GM12865 (cell line): ENCODE measurements around the gene RASA3.

ENCODE experiments used
- DNase-seq: peaks from one replicate; pipeline ENCODE4 v3.0.0; 2010; ENCODE audit warnings: low read depth
- H3K4me3 ChIP-seq: 2 replicates; pipeline ENCODE4 v1.5.1; 2011; ENCODE audit warnings: mild to moderate bottlenecking, low read depth, low read length, control low read depth
- CTCF ChIP-seq: IDR thresholded peaks from 2 replicates; pipeline ENCODE4 v1.5.1; 2011; ENCODE audit warnings: low read length, control low read depth, low read depth, inconsistent platforms; ENCODE audit not compliant: insufficient read depth; ENCODE audit errors: missing control alignments

The RASA3 gene

DNA sequence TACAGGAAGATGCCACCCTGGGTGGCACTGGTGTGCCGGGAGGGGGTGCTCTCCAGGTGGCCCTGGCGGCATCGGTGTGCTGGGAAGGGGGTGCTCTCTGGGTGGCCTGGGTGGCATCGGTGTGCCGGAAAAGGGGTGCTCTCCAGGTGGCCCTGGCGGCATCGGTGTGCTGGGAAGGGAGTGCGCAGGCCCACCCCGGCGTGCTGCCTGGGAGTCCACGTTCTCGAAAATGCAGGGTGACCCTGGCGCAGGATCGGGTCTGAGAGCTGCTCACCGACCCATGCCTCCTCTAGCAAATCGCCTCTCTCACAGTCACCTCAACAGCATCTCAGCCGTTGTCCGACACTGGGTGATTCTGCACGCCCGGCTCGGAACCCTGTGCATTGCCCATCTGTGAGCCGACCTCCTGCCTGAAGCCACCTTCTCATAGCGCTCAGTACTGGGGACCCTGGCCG, 36.4 kb downstream of the RASA3 start:
- H3K4me3 ChIP-seq: no peak overlapping the region
- DNase-seq: no peak
- TF ChIP-seq CTCF: no peak

DNA sequence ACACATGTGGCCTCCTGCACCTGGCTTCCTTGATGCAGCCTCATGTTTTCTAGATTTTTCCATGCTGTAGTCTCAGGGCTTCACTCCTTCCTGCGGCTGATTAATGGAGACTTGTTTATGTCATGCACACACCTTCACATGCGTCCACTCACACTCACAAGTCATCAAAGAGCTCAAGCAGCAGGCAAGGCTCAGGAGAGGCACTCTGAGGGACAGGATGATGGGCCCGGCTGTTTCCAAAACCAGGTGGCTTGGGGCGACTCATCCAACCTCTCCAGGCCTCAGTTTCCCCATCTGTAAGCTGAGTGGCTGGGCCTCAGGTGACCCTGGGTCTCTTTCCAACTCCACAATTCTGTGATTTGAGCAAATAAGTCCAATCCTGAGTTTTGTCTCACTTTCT, 36.9 kb downstream of the RASA3 start:
- DNase-seq: no peak
- H3K4me3 ChIP-seq: no peak overlapping the region
- no peak for TF ChIP-seq CTCF

DNA sequence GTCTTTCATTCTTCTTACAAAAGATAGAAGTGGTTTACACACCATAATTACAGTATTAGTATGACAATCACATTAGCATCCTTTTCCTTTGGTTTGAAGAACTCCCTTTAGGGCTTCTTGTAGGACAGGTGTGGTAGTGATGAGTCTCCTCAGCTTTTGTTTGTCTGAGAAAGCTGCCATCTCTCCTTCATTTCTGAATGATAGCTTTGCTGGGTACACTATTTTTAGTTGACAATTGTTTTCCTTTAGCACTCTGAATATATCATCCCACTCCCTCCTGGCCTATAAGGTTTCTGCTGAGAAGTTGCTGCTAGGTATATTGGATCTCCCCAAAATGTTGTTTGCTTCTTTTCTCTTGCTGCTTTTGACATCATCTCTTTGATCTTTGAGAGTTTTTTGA, 39.3 kb downstream of the RASA3 start:
- H3K4me3 ChIP-seq: no peak overlapping the region
- no peak for DNase-seq
- TF ChIP-seq CTCF: no peak

- DNase-seq: no peak
- H3K4me3 ChIP-seq: no peak overlapping the region
- no peak for TF ChIP-seq CTCF
Measured at GRCh38 chr13:114092468-114092867, 40.0 kb downstream of the RASA3 start.

DNA sequence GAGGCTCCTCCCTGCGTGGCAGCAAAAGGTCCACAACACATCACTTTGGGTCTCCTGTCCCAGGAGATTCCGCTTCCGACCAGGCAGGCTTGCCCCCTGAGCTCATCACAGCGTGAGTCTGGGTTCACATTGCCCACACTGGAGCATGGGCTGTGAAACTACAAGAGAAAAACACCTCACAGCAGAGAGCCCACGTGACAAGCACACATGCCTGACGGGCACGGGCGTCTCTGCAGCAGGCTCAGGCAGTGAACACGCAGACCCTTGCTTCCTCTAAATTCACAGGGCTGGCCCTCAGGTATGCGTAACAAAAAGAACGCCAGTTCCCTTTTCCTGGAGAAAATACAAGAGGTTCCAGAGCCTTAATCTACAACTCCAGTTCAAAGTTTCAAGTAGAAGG, 41.9 kb downstream of the RASA3 start:
- no peak for DNase-seq
- H3K4me3 ChIP-seq: no peak overlapping the region
- TF ChIP-seq CTCF: no peak

GRCh38 chr13:114089751-114090400, 42.5 kb downstream of the RASA3 start:
- no peak for DNase-seq
- TF ChIP-seq CTCF: no peak

DNA sequence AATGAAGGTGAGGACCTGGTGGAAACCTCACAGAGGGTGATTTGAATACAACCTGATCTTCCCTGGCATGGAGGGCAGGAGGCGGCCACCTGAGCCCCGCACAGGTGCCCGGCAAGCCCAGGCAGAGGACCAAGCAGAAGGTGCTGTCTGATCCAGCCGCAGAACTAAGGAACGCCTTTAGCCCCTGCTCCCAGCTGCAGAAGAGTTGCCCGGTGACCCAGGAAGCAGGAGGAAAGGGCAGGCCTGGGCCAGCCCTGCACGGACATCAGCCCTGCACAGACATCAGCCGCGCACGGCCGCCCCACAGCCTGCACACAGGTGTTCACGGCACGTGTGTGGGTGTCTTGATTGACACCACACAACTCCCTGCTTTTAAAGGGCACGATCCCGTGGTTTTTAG, 43.1 kb downstream of the RASA3 start:
- no peak for TF ChIP-seq CTCF
- no peak for DNase-seq
- H3K4me3 ChIP-seq: no peak overlapping the region

More at GRCh38 chr13:114089751-114090400, 42.5 kb downstream of the RASA3 start:
- H3K4me3 ChIP-seq: no peak overlapping the region
